IMR-90 (cell line): ENCODE measurements around the gene ZNF775. TPM values are rescaled to one million over a fixed set of nuclear protein-coding genes. Genes with fewer than 3 reads are reported as not detected.
A peak's percentile ranks its signal among the peaks of the same experiment; 100 is the strongest.

Source experiments
- ATAC-seq: fragments of 200-7000 bp; cut with Tn5 transposase; 2 replicates; pipeline ENCODE4 v1.9.1; 2020; ENCODE audit warnings: low read depth, mild to moderate bottlenecking, moderate library complexity
- BruUV-seq: library from RNA; stranded (reverse); fragments of 400-500 nt; replicated peaks from 2 replicates; lab custom pipeline; 2021; lab: Mats Ljungman, UMichigan
- CTCF ChIA-PET: fragments of 300-600 bp; formaldehyde crosslinking; extraction: SDS; loops from one replicate; lab custom pipeline; 2021; ENCODE audit warnings: antibody characterized with exemption; lab: Yijun Ruan, JAX
- POLR2A ChIA-PET: fragments of 300-600 bp; sonication (Branson Sonifier 250); formaldehyde crosslinking; loops from one replicate; lab custom pipeline; 2022; ENCODE audit warnings: antibody characterized with exemption; ENCODE audit not compliant: unreplicated experiment; lab: Charles Lee
- DNase-seq: peaks from one replicate; pipeline ENCODE4 v3.0.0; 2013
- H2AFZ ChIP-seq: replicated peaks from 2 replicates; pipeline ENCODE3; 2013; ENCODE audit warnings: low read length, mild to moderate bottlenecking; ENCODE audit not compliant: poor library complexity
- H2AK5ac ChIP-seq: 2 replicates; pipeline ENCODE4 v1.6.1; 2013; ENCODE audit warnings: low read depth, low read length, inconsistent platforms
- H2AK9ac ChIP-seq: replicated peaks from 2 replicates; pipeline ENCODE3; 2013; ENCODE audit warnings: mild to moderate bottlenecking, low read depth, low read length, moderate library complexity; ENCODE audit not compliant: poor library complexity
- H2BK120ac ChIP-seq: 2 replicates; pipeline ENCODE4 v1.6.1; 2013; ENCODE audit warnings: low read depth, low read length, inconsistent platforms
- H2BK15ac ChIP-seq: 3 replicates; pipeline ENCODE4 v1.6.1; 2013; ENCODE audit warnings: low read depth, low read length, inconsistent platforms
- H2BK20ac ChIP-seq: 2 replicates; pipeline ENCODE4 v1.6.1; 2013; ENCODE audit warnings: low read depth, mild to moderate bottlenecking, inconsistent platforms, low read length, moderate library complexity
- H2BK5ac ChIP-seq: 2 replicates; pipeline ENCODE4 v1.6.1; 2013; ENCODE audit warnings: mild to moderate bottlenecking, low read depth, low read length, inconsistent platforms; ENCODE audit not compliant: poor library complexity, severe bottlenecking
- H3K14ac ChIP-seq: replicated peaks from 2 replicates; pipeline ENCODE4 v1.6.1; 2013; ENCODE audit warnings: low read depth, low read length, inconsistent platforms
- H3K18ac ChIP-seq: 2 replicates; pipeline ENCODE4 v1.6.1; 2013; ENCODE audit warnings: low read depth, low read length, control low read depth
- H3K23ac ChIP-seq: 2 replicates; pipeline ENCODE4 v1.6.1; 2013; ENCODE audit warnings: low read depth, low read length, inconsistent platforms
- H3K27ac ChIP-seq: 2 replicates; pipeline ENCODE4 v1.5.1; 2013; ENCODE audit warnings: mild to moderate bottlenecking, control low read depth, low read length; ENCODE audit not compliant: insufficient read depth
- H3K27me3 ChIP-seq: 2 replicates; pipeline ENCODE4 v1.6.1; 2013; ENCODE audit warnings: low read length; ENCODE audit not compliant: control insufficient read depth, insufficient read depth
- H3K36me3 ChIP-seq: 2 replicates; pipeline ENCODE4 v1.6.1; 2013; ENCODE audit warnings: low read length, mixed read lengths; ENCODE audit not compliant: control insufficient read depth, insufficient read depth
- H3K4ac ChIP-seq: 2 replicates; pipeline ENCODE4 v1.6.1; 2013; ENCODE audit warnings: low read depth, low read length, inconsistent platforms
- H3K4me1 ChIP-seq: 2 replicates; pipeline ENCODE4 v1.6.1; 2013; ENCODE audit warnings: low read length, mixed read lengths; ENCODE audit not compliant: control insufficient read depth, insufficient read depth
- H3K4me2 ChIP-seq: 2 replicates; pipeline ENCODE4 v1.6.1; 2013; ENCODE audit warnings: low read depth, mild to moderate bottlenecking, control low read depth, low read length, moderate library complexity
- H3K4me3 ChIP-seq: 2 replicates; pipeline ENCODE4 v1.5.1; 2013; ENCODE audit warnings: low read depth, mild to moderate bottlenecking, control low read depth, low read length, moderate library complexity; ENCODE audit not compliant: insufficient read depth
- H3K56ac ChIP-seq: 2 replicates; pipeline ENCODE4 v1.6.1; 2013; ENCODE audit warnings: low read length, inconsistent platforms; ENCODE audit not compliant: insufficient read depth; ENCODE audit errors: extremely low read depth
- H3K79me1 ChIP-seq, 2 experiments: 2 replicates each; pipeline ENCODE4 v1.6.1; 2013; ENCODE audit warnings: low read length in 2 of 2, inconsistent platforms in 1 of 2, low read depth in 1 of 2
- H3K9ac ChIP-seq: 2 replicates; pipeline ENCODE4 v1.6.1; 2013; ENCODE audit warnings: low read depth, low read length, control low read depth
- H3K9me1 ChIP-seq: 2 replicates; pipeline ENCODE4 v1.6.1; 2013; ENCODE audit warnings: low read length, inconsistent platforms; ENCODE audit not compliant: insufficient read depth
- H3K9me3 ChIP-seq: 2 replicates; pipeline ENCODE4 v1.6.1; 2013; ENCODE audit warnings: low read length; ENCODE audit not compliant: control insufficient read depth, insufficient read depth
- H4K20me1 ChIP-seq: 2 replicates; pipeline ENCODE4 v1.6.1; 2013; ENCODE audit warnings: low read length, inconsistent platforms; ENCODE audit not compliant: insufficient read depth
- H4K5ac ChIP-seq: 2 replicates; pipeline ENCODE4 v1.6.1; 2013; ENCODE audit warnings: mild to moderate bottlenecking, low read depth, low read length, control low read depth
- H4K8ac ChIP-seq, 2 experiments: 2 replicates each; pipeline ENCODE4 v1.6.1; 2013; ENCODE audit warnings: low read depth in 2 of 2, low read length in 2 of 2, control low read depth in 1 of 2, inconsistent platforms in 1 of 2
- H4K91ac ChIP-seq: 2 replicates; pipeline ENCODE4 v1.6.1; 2013; ENCODE audit warnings: low read depth, low read length, inconsistent platforms; ENCODE audit not compliant: insufficient read depth
- BHLHE40 ChIP-seq: fragments of 150-350 bp; IDR thresholded peaks from 2 replicates; pipeline ENCODE4 v1.6.1; 2016; ENCODE audit warnings: mild to moderate bottlenecking, low read depth, low read length
- CHD1 ChIP-seq: IDR thresholded peaks from 2 replicates; pipeline ENCODE4 v1.6.1; 2012; ENCODE audit warnings: low read depth, low read length, improper control_type of control experiment
- CTCF ChIP-seq: conservative IDR thresholded peaks from 2 replicates; pipeline ENCODE4 v1.5.1; 2012; ENCODE audit warnings: mild to moderate bottlenecking, low read depth, low read length, improper control_type of control experiment
- FOS ChIP-seq: fragments of 150-350 bp; IDR thresholded peaks from 2 replicates; pipeline ENCODE4 v1.6.1; 2016; ENCODE audit warnings: low read depth, low read length
- NFE2L2 ChIP-seq: fragments of 150-350 bp; IDR thresholded peaks from 2 replicates; pipeline ENCODE4 v1.6.1; 2016; ENCODE audit warnings: low read depth, mild to moderate bottlenecking, low read length
- SMC3 ChIP-seq: fragments of 150-350 bp; IDR thresholded peaks from 2 replicates; pipeline ENCODE4 v1.6.1; 2016; ENCODE audit warnings: low read depth, mild to moderate bottlenecking, antibody characterized with exemption, low read length, moderate library complexity
- WGBS, 2 experiments: methylation state at CpG; one replicate each; pipeline versions ENCODE4 v1.1.5 to v1.1.7; 2013; ENCODE audit warnings: missing lambda C conversion rate in 2 of 2; ENCODE audit not compliant: insufficient read length in 1 of 2; ENCODE audit errors: extremely low coverage in 2 of 2; 5-methylcytosine and 5-hydroxymethylcytosine counted together
- dilution Hi-C: fragments of 300-500 bp; cut with HindIII; formaldehyde crosslinking; loops from one replicate; pipeline ENCODE4 v1.14.3; 2018; ENCODE audit warnings: low sequenced_read_pairs; ENCODE audit not compliant: unreplicated experiment
- in situ Hi-C: fragments of 300-500 bp; cut with MboI; formaldehyde crosslinking; loops from 3 replicates; pipeline ENCODE4 v1.14.3; 2019; ENCODE audit warnings: low sequenced_read_pairs, inconsistent platforms, mixed read lengths
- intact Hi-C: fragments of 100-400 bp; cut with micrococcal nuclease; formaldehyde crosslinking; loops from 2 replicates; pipeline ENCODE4 v1.10.0; 2022
- polyA plus RNA-seq, 3 experiments: library from polyadenylated mRNA; depleted of rRNA; stranded (reverse); fragments of >200 nt; gene quantifications; 2 replicates each; pipeline ENCODE4 v1.2.3, GENCODE V29; 2012; ENCODE audit warnings: low replicate concordance in 1 of 3
- total RNA-seq: library from RNA; depleted of rRNA; stranded (reverse); fragments of >200 nt; gene quantifications from 2 replicates; pipeline ENCODE4 v1.2.3, GENCODE V29; 2012

ZNF775 gene
- total and polyA plus RNA-seq, 2 of the 4 experiments (the other 2 are of a cell fraction) = 1.4 to 2.6 TPM

- Histone ChIP-seq H2BK20ac (no peak overlapping the region), H2BK5ac (no peak overlapping the region), H3K14ac (no peak overlapping the region), H3K27ac (no peak overlapping the region), H3K4me1 (peaks cover 25% of the 10 kb centered on the region), H3K23ac (peak overlapping the region; percentile 21; the same call in 1 of the 2 replicates), H2AK9ac (peak overlapping the region; percentile 33), H3K4ac (peak overlapping the region; percentile 87; the same call in 1 of the 2 replicates), H3K9me3 (no peaks in the 10 kb centered on the region), H3K9ac (no peak overlapping the region), H4K20me1 (no peaks in the 10 kb centered on the region), H2BK15ac (no peak overlapping the region), H4K91ac (peak overlapping the region; percentile 62), H2AFZ (no peak overlapping the region), H2AK5ac (no peak overlapping the region; the same call in 1 of the 2 replicates), H3K4me2 (no peak overlapping the region), H3K18ac (no peak overlapping the region), H3K9me1 (peaks cover 20% of the 10 kb centered on the region), H3K56ac (no peak overlapping the region), H2BK120ac (no peak overlapping the region), H3K79me1 (peaks cover 0 to 31% of the 10 kb centered on the region in 2 experiments; a peak in 3 of 4 replicates), H3K36me3 (peaks cover 3% of the 10 kb centered on the region; the same call in 1 of the 2 replicates), H3K4me3 (no peak overlapping the region), H4K5ac (no peak overlapping the region), H4K8ac (no peak overlapping the region; a peak in 2 of 4 replicates), H3K27me3 (no peaks in the 10 kb centered on the region)
- no peak for ATAC-seq
- dilution Hi-C loops = no loop called here
- POLR2A ChIA-PET = no interaction called here
- no peak for TF ChIP-seq FOS
- TF ChIP-seq NFE2L2 = no peak
- no peak for TF ChIP-seq CHD1
- no peak for TF ChIP-seq BHLHE40
- TF ChIP-seq SMC3 = no peak
- no peak for TF ChIP-seq CTCF
- intact Hi-C loops = no loop called here
- no peak for DNase-seq
- WGBS, 2 experiments = 100% methylated on average over 1 of the region's 13 CpGs; no CpG with 5 or more reads in 1 of the 2 experiments
- BruUV-seq = no TSS peak
- in situ Hi-C loops = loop anchor here (25.0 kb wide), 2 partner anchors 541 to 584 kb away; partner anchors contain the start of genes ATP6V0E2, KCNH2 and NOS3
- CTCF ChIA-PET = interaction anchor here (0.5 to 1.4 kb wide), 3 partner anchors 26 to 649 kb away, joined by 3 read pairs; no protein-coding TSS in a partner anchor
Measured at GRCh38 chr7:150403376-150404171, 24.4 kb downstream of the ZNF775 start.
